Prostate gland (tissue), 2 donors: ENCODE results near the gene MAP1B. TPM values are rescaled to one million over a fixed set of nuclear protein-coding genes. Genes with fewer than 3 reads are reported as not detected.

Experiments used
- DNase-seq: peaks from one replicate; pipeline ENCODE4 v3.0.0-alpha.2; 2019; ENCODE audit warnings: low spot score
- H3K27ac ChIP-seq, 2 donors: fragments of 200-600 bp; sonication (generic); 2 replicates each; pipeline ENCODE4 v1.5.1; 2017 to 2019
- H3K27me3 ChIP-seq: fragments of 200-600 bp; sonication (generic); replicated peaks from 2 replicates; pipeline ENCODE4 v1.5.1; 2019; ENCODE audit not compliant: insufficient read depth
- H3K36me3 ChIP-seq, 2 donors: fragments of 200-600 bp; sonication (generic); 1 replicate in 1 of 2; 2 replicates in 1 of 2; pipeline versions ENCODE4 v1.5.1 to v1.8.1; 2017 to 2019
- H3K4me1 ChIP-seq: fragments of 200-600 bp; sonication (generic); replicated peaks from 2 replicates; pipeline ENCODE4 v1.5.1; 2019
- H3K4me3 ChIP-seq, 2 donors: fragments of 200-600 bp; sonication (generic); 2 replicates each; pipeline ENCODE4 v1.5.1; 2017 to 2019
- H3K9me3 ChIP-seq: fragments of 200-600 bp; sonication (generic); 2 replicates; pipeline ENCODE4 v1.5.1; 2017
- CTCF ChIP-seq, 4 experiments: fragments of 200-600 bp in 2 of 4; fragments of 450-650 bp in 2 of 4; sonication (generic) in 2 of 4; IDR thresholded peaks; 1 replicate in 3 of 4; 2 replicates in 1 of 4; pipeline ENCODE4 v1.5.1; 2016 to 2019; ENCODE audit warnings: antibody characterized with exemption in 4 of 4, mild to moderate bottlenecking in 2 of 4, moderate library complexity in 2 of 4
- POLR2A ChIP-seq: fragments of 450-650 bp; IDR thresholded peaks from one replicate; pipeline ENCODE4 v1.6.1; 2016; ENCODE audit warnings: antibody characterized with exemption, mild to moderate bottlenecking
- POLR2AphosphoS5 ChIP-seq: sonication (generic); formaldehyde crosslinking; IDR thresholded peaks from one replicate; pipeline ENCODE4 v1.6.1; 2017; ENCODE audit warnings: antibody characterized with exemption
- WGBS: methylation state at CpG from one replicate; pipeline ENCODE4 v1.1.5; 2018; 5-methylcytosine and 5-hydroxymethylcytosine counted together
- intact Hi-C: fragments of 100-400 bp; cut with DNase I; formaldehyde crosslinking; loops from one replicate; pipeline ENCODE4 v1.14.2; 2022
- total RNA-seq, 2 donors: library from RNA; depleted of rRNA; stranded (reverse); fragments of >200 nt; gene quantifications; one replicate each; pipeline ENCODE4 v1.1.0, GENCODE V29; 2016

The MAP1B gene
- total RNA-seq, 2 donors from 2014 or later = 99.6 to 515 TPM

GRCh38 chr5:72125941-72126620, 18.8 kb downstream of the MAP1B start:
- no peak overlapping the region for H3K27ac ChIP-seq
- no peaks in the 10 kb centered on the region for H3K36me3 ChIP-seq
- no peaks in the 10 kb centered on the region for H3K9me3 ChIP-seq
- intact Hi-C loops = no loop called here
- no peaks in the 10 kb centered on the region for H3K4me1 ChIP-seq
- DNase-seq = no peak
- H3K4me3 ChIP-seq = no peak overlapping the region
- WGBS = 6% methylated on average over 1 of the region's 1 CpG
- TF ChIP-seq POLR2AphosphoS5 (no peak), POLR2A (no peak), CTCF (IDR thresholded peaks at IDR 0.05) (no peak)
- H3K27me3 ChIP-seq = no peaks in the 10 kb centered on the region

- no peaks in the 10 kb centered on the region for H3K27me3 ChIP-seq
- H3K4me1 ChIP-seq = no peaks in the 10 kb centered on the region
- H3K9me3 ChIP-seq = no peaks in the 10 kb centered on the region
- WGBS = 97% methylated on average over 2 of the region's 2 CpGs
- no peak for TF ChIP-seq POLR2A
- TF ChIP-seq CTCF (IDR thresholded peaks at IDR 0.05) = no peak
- no peak for TF ChIP-seq POLR2AphosphoS5
- no peak overlapping the region for H3K27ac ChIP-seq
- DNase-seq = no peak
- H3K36me3 ChIP-seq = no peaks in the 10 kb centered on the region
- intact Hi-C loops = no loop called here
- no peak overlapping the region for H3K4me3 ChIP-seq
These were observed 19.5 kb downstream of the MAP1B start for GRCh38 chr5:72126796-72127195.

- Histone ChIP-seq H3K4me3 (no peak overlapping the region), H3K9me3 (no peaks in the 10 kb centered on the region), H3K27me3 (no peaks in the 10 kb centered on the region), H3K36me3 (no peaks in the 10 kb centered on the region), H3K4me1 (no peaks in the 10 kb centered on the region), H3K27ac (no peak overlapping the region)
- DNase-seq = no peak
- intact Hi-C loops = loop anchor here (10.0 kb wide), 1 partner anchor 175 kb away; no protein-coding TSS in a partner anchor
- TF ChIP-seq POLR2AphosphoS5 = no peak
- TF ChIP-seq POLR2A = no peak
- TF ChIP-seq CTCF (IDR thresholded peaks at IDR 0.05) = no peak
- 70% methylated on average over 1 of the region's 1 CpG for WGBS
These were observed 22.4 kb downstream of the MAP1B start for GRCh38 chr5:72129725-72130124.

GRCh38 chr5:72130351-72130761, 23.1 kb downstream of the MAP1B start:
- H3K4me1 ChIP-seq = no peaks in the 10 kb centered on the region
- TF ChIP-seq POLR2AphosphoS5 (no peak), POLR2A (no peak), CTCF (IDR thresholded peaks at IDR 0.05) (no peak)

More at GRCh38 chr5:72130351-72130761, 23.1 kb downstream of the MAP1B start:
- Histone ChIP-seq H3K27ac (no peak overlapping the region), H3K36me3 (no peaks in the 10 kb centered on the region), H3K4me3 (no peak overlapping the region), H3K27me3 (no peaks in the 10 kb centered on the region), H3K9me3 (no peaks in the 10 kb centered on the region)
- 59% methylated on average over 2 of the region's 2 CpGs for WGBS
- intact Hi-C loops = loop anchor here (10.0 kb wide), 1 partner anchor 174 kb away; no protein-coding TSS in a partner anchor
- no peak for DNase-seq
